SH-SY5Y (cell line): ENCODE results near the gene MRGPRG.

Experiments used
- GATA2 ChIP-seq: IDR thresholded peaks from 2 replicates; pipeline ENCODE4 v1.6.1; 2011; ENCODE audit warnings: mild to moderate bottlenecking, low read depth, low read length
- GATA3 ChIP-seq: IDR thresholded peaks from 2 replicates; pipeline ENCODE4 v1.6.1; 2011; ENCODE audit warnings: low read depth, mild to moderate bottlenecking, low read length, moderate library complexity

DNA sequence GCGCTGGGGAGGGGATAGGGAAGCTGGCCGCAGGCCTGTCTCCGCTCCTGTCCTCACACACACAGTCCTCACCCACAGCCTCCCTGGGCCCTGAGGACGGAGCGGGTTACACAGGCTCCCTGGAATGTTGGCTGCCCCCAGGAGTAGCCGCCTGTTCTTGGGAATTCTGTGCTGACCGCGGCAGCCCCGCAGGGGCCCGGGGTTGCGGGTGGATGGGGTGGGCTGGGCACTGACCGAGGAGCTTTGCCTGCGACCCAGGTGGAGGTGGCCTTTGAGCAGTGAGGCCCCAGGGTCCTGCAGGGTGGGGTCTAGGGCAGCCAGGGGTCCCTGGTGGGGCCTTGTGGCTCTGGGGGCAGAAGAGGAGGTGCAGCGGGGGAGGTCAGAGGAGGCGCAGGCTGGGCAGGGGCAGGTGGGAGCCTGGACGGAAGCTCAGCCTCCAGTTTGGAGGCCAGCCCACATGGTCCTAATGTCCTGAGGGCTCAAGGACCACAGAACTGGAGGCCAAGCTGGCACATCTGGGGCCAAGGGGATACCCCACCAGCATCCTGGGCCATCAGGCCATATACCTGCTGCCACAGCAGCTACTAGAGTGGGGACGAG is 6.6 kb upstream of the MRGPRG start:
- no peak for TF ChIP-seq GATA2
- no peak for TF ChIP-seq GATA3
